ENCODE results near the gene RYK.
"Not testable (repeated sequence)": the region's sequence is repeated elsewhere in the genome, so short reads cannot be mapped to it uniquely, and the experiment has no call there.

The RYK gene

GRCh38 chr3:134216191-134216764 is 34.4 kb downstream of the RYK start:
- DNase-seq: no peak

- no peak for DNase-seq
These were observed 36.4 kb downstream of the RYK start for GRCh38 chr3:134214239-134214638.

- DNase-seq: peak; percentile 89
These were observed 37.5 kb downstream of the RYK start for GRCh38 chr3:134212967-134213665.

- peak; percentile 51 for DNase-seq
These were observed 38.9 kb downstream of the RYK start for GRCh38 chr3:134211797-134212196.

- DNase-seq: no peak
These were observed 45.2 kb downstream of the RYK start for GRCh38 chr3:134205451-134205850.

- no peak for DNase-seq
These were observed 49.2 kb downstream of the RYK start for GRCh38 chr3:134201201-134202130.

GRCh38 chr3:134199880-134200279 is 50.8 kb downstream of the RYK start:
- not testable (repeated sequence) for DNase-seq

- DNase-seq: no peak
These were observed 51.4 kb downstream of the RYK start for GRCh38 chr3:134199240-134199639.

GRCh38 chr3:134198414-134198813 is 52.2 kb downstream of the RYK start:
- no peak for DNase-seq

- DNase-seq: no peak
These were observed 52.9 kb downstream of the RYK start for GRCh38 chr3:134197681-134198261.

GRCh38 chr3:134194247-134194646 is 56.4 kb downstream of the RYK start:
- DNase-seq: no peak

- DNase-seq: no peak
These were observed 60.4 kb downstream of the RYK start for GRCh38 chr3:134190250-134190649.

- no peak for DNase-seq
These were observed 60.8 kb downstream of the RYK start for GRCh38 chr3:134189849-134190248.

- DNase-seq: no peak
These were observed 64.3 kb downstream of the RYK start for GRCh38 chr3:134186391-134186790.

GRCh38 chr3:134180761-134181160 is 69.9 kb downstream of the RYK start:
- DNase-seq: no peak

- no peak for DNase-seq
These were observed 71.2 kb downstream of the RYK start for GRCh38 chr3:134179508-134179907.

- no peak for DNase-seq
These were observed 87.6 kb downstream of the RYK start for GRCh38 chr3:134163096-134163495.

GRCh38 chr3:134161898-134162615 is 88.6 kb downstream of the RYK start:
- no peak for DNase-seq

GRCh38 chr3:134155446-134155845 is 95.2 kb downstream of the RYK start:
- DNase-seq: no peak

GRCh38 chr3:134153761-134154160 is 96.9 kb downstream of the RYK start:
- DNase-seq: no peak

GRCh38 chr3:134150476-134150875 is 100.2 kb downstream of the RYK start:
- DNase-seq: no peak

GRCh38 chr3:134149286-134149685 is 101.4 kb downstream of the RYK start:
- no peak for DNase-seq

- no peak for DNase-seq
These were observed 102.1 kb downstream of the RYK start for GRCh38 chr3:134148534-134148933.
